Measurements from ENCODE around the gene SYT3.

DNA sequence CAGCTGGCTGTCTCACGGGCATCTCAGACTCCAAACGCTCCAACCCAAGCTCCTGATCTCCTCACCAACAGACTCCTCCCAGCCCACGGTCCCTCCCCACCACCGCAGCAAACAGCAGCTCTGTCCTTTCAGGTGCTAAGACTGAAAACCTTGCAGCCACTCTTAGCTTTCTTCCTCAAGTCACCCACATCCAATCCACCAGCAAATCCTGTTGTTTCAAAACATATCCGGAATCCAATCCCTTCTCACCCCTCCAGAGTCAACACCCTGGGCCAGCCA, 30.4 kb upstream of the SYT3 start:
- TF ChIP-seq POLR2A (IDR thresholded peaks at IDR 0.05), result no peak
- no peak for TF ChIP-seq CTCF (IDR thresholded peaks at IDR 0.05)
